DND-41 (cell line): Measurements from ENCODE around the gene CCDC192.

Source experiments
- ATAC-seq: fragments of 200-7000 bp; cut with Tn5 transposase; 3 replicates; pipeline ENCODE4 v1.9.1; 2021; ENCODE audit warnings: low read depth; ENCODE audit not compliant: insufficient read depth
- DNase-seq: peaks from one replicate; pipeline ENCODE4 v3.0.0-alpha.2; 2020
- H2AFZ ChIP-seq: 2 replicates; pipeline ENCODE4 v1.6.0; 2012; ENCODE audit warnings: low read depth, low read length
- H3K27ac ChIP-seq: 2 replicates; pipeline ENCODE4 v1.5.1; 2012; ENCODE audit warnings: low read length, inconsistent platforms
- H3K27me3 ChIP-seq: fragments of 200-600 bp; sonication (generic); 2 replicates; pipeline ENCODE4 v1.6.0; 2012; ENCODE audit warnings: low read length, mild to moderate bottlenecking, inconsistent platforms; ENCODE audit not compliant: insufficient read depth, poor library complexity
- H3K36me3 ChIP-seq: 2 replicates; pipeline ENCODE4 v1.5.1; 2012; ENCODE audit warnings: low read length, inconsistent platforms; ENCODE audit not compliant: insufficient read depth
- H3K4me1 ChIP-seq: 2 replicates; pipeline ENCODE4 v1.5.1; 2012; ENCODE audit warnings: mild to moderate bottlenecking, low read length; ENCODE audit not compliant: insufficient read depth
- H3K4me2 ChIP-seq: 2 replicates; pipeline ENCODE4 v1.6.0; 2012; ENCODE audit warnings: mild to moderate bottlenecking, moderate library complexity, low read length, inconsistent platforms; ENCODE audit not compliant: insufficient read depth
- H3K4me3 ChIP-seq, 2 experiments: fragments of 200-600 bp in 1 of 2; shearing (Covaris generic) in 1 of 2; 2 replicates each; pipeline ENCODE4 v1.5.1; 2012 to 2016; ENCODE audit warnings: inconsistent platforms in 2 of 2, low read length in 2 of 2, mild to moderate bottlenecking in 2 of 2, low read depth in 1 of 2, moderate library complexity in 1 of 2
- H3K79me2 ChIP-seq: 2 replicates; pipeline ENCODE4 v1.6.0; 2012; ENCODE audit warnings: low read length, inconsistent platforms; ENCODE audit not compliant: insufficient read depth
- H3K9ac ChIP-seq: 2 replicates; pipeline ENCODE4 v1.6.0; 2012; ENCODE audit warnings: low read depth, mild to moderate bottlenecking, inconsistent platforms, low read length, moderate library complexity
- H3K9me3 ChIP-seq: 2 replicates; pipeline ENCODE4 v1.5.1; 2012; ENCODE audit warnings: low read length, moderate library complexity, mild to moderate bottlenecking, inconsistent platforms; ENCODE audit not compliant: insufficient read depth, severe bottlenecking
- H4K20me1 ChIP-seq: 2 replicates; pipeline ENCODE4 v1.6.0; 2012; ENCODE audit warnings: low read length; ENCODE audit not compliant: insufficient read depth
- EZH2 ChIP-seq: IDR thresholded peaks from 3 replicates; pipeline ENCODE4 v1.6.1; 2012; ENCODE audit warnings: borderline replicate concordance, low read depth, mild to moderate bottlenecking, moderate library complexity, low read length, inconsistent platforms; ENCODE audit not compliant: severe bottlenecking
- TF ChIP-seq, protein P1 (sequence below): IDR thresholded peaks from 2 replicates; pipeline ENCODE4 v1.5.1; 2012; ENCODE audit warnings: borderline replicate concordance, low read length, moderate library complexity, mild to moderate bottlenecking; ENCODE audit not compliant: poor library complexity, severe bottlenecking; ENCODE audit errors: extremely low read depth

The CCDC192 gene

DNA sequence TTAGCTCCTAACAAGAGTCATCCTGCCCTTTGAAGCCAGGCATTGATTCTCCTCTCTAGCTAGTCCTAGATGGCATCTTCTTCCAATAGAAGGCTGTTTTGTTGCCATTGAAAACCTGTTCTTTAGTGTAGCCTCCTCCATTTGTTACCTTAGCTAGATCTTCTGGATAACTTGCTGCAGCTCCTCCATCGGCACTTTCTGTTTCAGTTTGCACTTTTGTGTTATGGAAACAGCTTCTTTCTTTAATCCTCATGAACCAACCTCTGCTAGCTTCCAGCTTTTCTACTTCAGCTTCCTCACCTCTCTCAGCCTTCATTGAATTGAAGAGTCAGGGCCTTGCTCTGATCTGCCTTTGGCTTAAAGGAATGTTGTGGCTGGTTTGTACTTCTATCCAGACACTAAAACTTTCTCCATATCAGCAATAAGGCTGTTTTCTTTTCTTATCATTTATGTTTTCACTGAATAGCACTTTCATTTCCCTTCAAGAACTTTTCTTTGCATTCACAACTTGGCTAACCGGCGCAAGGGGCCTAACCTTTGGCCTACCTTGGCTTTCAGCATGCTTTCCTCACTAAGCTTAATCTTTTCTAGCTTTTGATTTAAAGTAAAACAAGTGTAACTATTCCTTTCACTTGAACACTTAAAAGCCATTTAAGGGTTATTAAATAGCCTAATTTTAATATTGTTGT is 213.8 kb downstream of the CCDC192 start:
- DNase-seq (no peak), ATAC-seq (no peak)
- no peaks in the 10 kb centered on the region for H3K9me3 ChIP-seq
- H3K9ac ChIP-seq: no peak overlapping the region
- no peaks in the 10 kb centered on the region for H3K79me2 ChIP-seq
- no peaks in the 10 kb centered on the region for H4K20me1 ChIP-seq
- H3K36me3 ChIP-seq: no peaks in the 10 kb centered on the region
- H3K27me3 ChIP-seq: no peaks in the 10 kb centered on the region
- no peak overlapping the region for H2AFZ ChIP-seq
- no peak overlapping the region for H3K27ac ChIP-seq
- H3K4me1 ChIP-seq: no peaks in the 10 kb centered on the region
- H3K4me3 ChIP-seq: no peak overlapping the region
- TF ChIP-seq EZH2: no peak
- TF ChIP-seq, protein P1, sequence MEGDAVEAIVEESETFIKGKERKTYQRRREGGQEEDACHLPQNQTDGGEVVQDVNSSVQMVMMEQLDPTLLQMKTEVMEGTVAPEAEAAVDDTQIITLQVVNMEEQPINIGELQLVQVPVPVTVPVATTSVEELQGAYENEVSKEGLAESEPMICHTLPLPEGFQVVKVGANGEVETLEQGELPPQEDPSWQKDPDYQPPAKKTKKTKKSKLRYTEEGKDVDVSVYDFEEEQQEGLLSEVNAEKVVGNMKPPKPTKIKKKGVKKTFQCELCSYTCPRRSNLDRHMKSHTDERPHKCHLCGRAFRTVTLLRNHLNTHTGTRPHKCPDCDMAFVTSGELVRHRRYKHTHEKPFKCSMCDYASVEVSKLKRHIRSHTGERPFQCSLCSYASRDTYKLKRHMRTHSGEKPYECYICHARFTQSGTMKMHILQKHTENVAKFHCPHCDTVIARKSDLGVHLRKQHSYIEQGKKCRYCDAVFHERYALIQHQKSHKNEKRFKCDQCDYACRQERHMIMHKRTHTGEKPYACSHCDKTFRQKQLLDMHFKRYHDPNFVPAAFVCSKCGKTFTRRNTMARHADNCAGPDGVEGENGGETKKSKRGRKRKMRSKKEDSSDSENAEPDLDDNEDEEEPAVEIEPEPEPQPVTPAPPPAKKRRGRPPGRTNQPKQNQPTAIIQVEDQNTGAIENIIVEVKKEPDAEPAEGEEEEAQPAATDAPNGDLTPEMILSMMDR: no peak
- no peak overlapping the region for H3K4me2 ChIP-seq

DNA sequence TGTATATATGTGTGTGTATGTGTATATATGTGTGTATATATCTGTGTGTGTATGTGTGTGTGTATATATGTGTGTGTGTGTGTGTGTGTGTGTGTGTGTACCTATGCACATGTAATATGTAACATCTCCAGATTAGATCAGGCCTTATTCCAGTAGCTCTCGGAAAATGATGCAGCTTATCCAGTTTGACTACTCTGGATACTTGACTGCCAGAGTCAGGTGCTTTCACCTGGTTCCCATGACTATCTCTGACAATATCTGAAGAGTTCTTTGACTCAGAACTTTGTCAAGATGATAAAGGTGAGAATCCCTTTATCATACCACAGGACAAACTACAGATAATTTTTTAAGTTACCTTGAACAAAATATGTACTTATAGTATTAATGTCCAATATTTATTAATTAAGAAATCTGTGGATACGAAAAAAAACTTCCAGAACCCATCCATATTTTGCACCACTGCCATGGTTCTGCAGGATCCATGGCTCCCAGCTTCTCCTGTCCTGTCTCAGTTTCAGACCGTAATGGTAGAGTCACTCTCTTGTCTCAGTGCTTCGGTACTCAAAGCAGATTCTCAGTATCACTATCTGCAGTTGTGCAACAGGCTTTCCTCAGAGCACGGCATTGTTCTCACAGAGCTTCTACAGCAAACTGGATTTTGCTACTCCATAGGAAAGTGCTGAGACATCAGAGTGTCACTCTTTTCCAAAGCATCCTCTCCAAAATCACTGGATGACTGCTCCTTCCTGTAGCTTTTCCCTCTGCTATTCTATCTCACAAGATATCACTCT is 216.0 kb downstream of the CCDC192 start:
- H3K4me1 ChIP-seq: no peaks in the 10 kb centered on the region
- H3K4me2 ChIP-seq: no peak overlapping the region
- H3K4me3 ChIP-seq: no peak overlapping the region
- no peak for TF ChIP-seq EZH2
- TF ChIP-seq, protein P1: no peak
- DNase-seq (no peak), ATAC-seq (no peak)
- H3K9ac ChIP-seq: no peak overlapping the region
- H3K36me3 ChIP-seq: no peaks in the 10 kb centered on the region
- H3K27ac ChIP-seq: no peak overlapping the region
- H2AFZ ChIP-seq: no peak overlapping the region
- no peaks in the 10 kb centered on the region for H3K9me3 ChIP-seq
- H3K27me3 ChIP-seq: no peaks in the 10 kb centered on the region
- no peaks in the 10 kb centered on the region for H3K79me2 ChIP-seq
- no peaks in the 10 kb centered on the region for H4K20me1 ChIP-seq

DNA sequence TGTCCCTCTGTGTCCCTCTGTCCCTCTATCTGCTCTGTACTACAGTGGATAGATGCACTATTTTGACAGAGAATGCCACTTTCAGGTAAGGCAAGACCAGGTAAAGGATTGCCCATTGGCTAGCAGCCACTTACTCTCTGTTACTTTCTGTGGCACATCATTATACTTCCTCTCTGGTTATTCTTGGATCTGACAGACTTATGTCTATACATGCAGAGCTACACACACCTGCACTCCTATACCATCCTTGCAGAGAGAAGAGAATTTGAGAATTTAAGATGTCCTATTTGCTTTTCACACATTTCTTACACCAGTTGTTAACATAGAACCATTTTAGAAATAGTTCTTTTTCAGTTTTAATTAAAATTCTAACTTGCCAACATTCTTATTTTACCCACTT is 216.6 kb downstream of the CCDC192 start:
- no peak overlapping the region for H3K27ac ChIP-seq
- H3K9me3 ChIP-seq: no peaks in the 10 kb centered on the region
- H3K4me3 ChIP-seq: no peak overlapping the region
- H3K9ac ChIP-seq: no peak overlapping the region
- H4K20me1 ChIP-seq: no peaks in the 10 kb centered on the region
- H2AFZ ChIP-seq: no peak overlapping the region
- no peaks in the 10 kb centered on the region for H3K36me3 ChIP-seq
- ATAC-seq (no peak), DNase-seq (no peak)
- H3K27me3 ChIP-seq: no peaks in the 10 kb centered on the region
- TF ChIP-seq EZH2: no peak
- TF ChIP-seq, protein P1: no peak
- no peak overlapping the region for H3K4me2 ChIP-seq
- no peaks in the 10 kb centered on the region for H3K4me1 ChIP-seq
- H3K79me2 ChIP-seq: no peaks in the 10 kb centered on the region
